Measurements from ENCODE around the gene ALK.

ALK gene

GRCh38 chr2:29688429-29688828 lies 233.0 kb downstream of the ALK start:
- H3K27ac ChIP-seq, result no peak overlapping the region
- no peak for TF ChIP-seq CTCF (IDR thresholded peaks at IDR 0.05)
- no peak for TF ChIP-seq ZFX (IDR thresholded peaks at IDR 0.05; ENCODE audit: borderline replicate concordance)

- H3K27ac ChIP-seq, result no peak overlapping the region
- no peak for TF ChIP-seq ZFX (IDR thresholded peaks at IDR 0.05; ENCODE audit: borderline replicate concordance)
- TF ChIP-seq CTCF (IDR thresholded peaks at IDR 0.05), result no peak
Observed at GRCh38 chr2:29687121-29687520, 234.3 kb downstream of the ALK start.

GRCh38 chr2:29676886-29677453 lies 244.4 kb downstream of the ALK start:
- H3K27ac ChIP-seq, result no peak overlapping the region
- TF ChIP-seq CTCF (IDR thresholded peaks at IDR 0.05) (no peak), ZFX (IDR thresholded peaks at IDR 0.05; ENCODE audit: borderline replicate concordance) (no peak)

- TF ChIP-seq ZFX (IDR thresholded peaks at IDR 0.05; ENCODE audit: borderline replicate concordance), result no peak
- no peak for TF ChIP-seq CTCF (IDR thresholded peaks at IDR 0.05)
- no peak overlapping the region for H3K27ac ChIP-seq
Observed at GRCh38 chr2:29664578-29664977, 256.8 kb downstream of the ALK start.

- TF ChIP-seq ZFX (IDR thresholded peaks at IDR 0.05; ENCODE audit: borderline replicate concordance) (no peak), CTCF (IDR thresholded peaks at IDR 0.05) (no peak)
- H3K27ac ChIP-seq, result no peak overlapping the region
Observed at GRCh38 chr2:29663268-29663667, 258.1 kb downstream of the ALK start.

- no peak overlapping the region for H3K27ac ChIP-seq
- TF ChIP-seq ZFX (IDR thresholded peaks at IDR 0.05; ENCODE audit: borderline replicate concordance), result no peak
- no peak for TF ChIP-seq CTCF (IDR thresholded peaks at IDR 0.05)
Observed at GRCh38 chr2:29662861-29663260, 258.5 kb downstream of the ALK start.

GRCh38 chr2:29660201-29660600 lies 261.2 kb downstream of the ALK start:
- H3K27ac ChIP-seq, result no peak overlapping the region
- TF ChIP-seq CTCF (IDR thresholded peaks at IDR 0.05) (no peak), ZFX (IDR thresholded peaks at IDR 0.05; ENCODE audit: borderline replicate concordance) (no peak)

All from 22Rv1 (cell line).